KOPT-K1 (cell line): ENCODE data around the gene KIR2DL3.
"Not testable (repeated sequence)": the region's sequence is repeated elsewhere in the genome, so short reads cannot be mapped to it uniquely, and the experiment has no call there.

Experiments used
- H3K27ac ChIP-seq: fragments of 200-600 bp; sonication (generic); 2 replicates; pipeline ENCODE4 v1.5.1; 2016; ENCODE audit warnings: antibody characterized with exemption, mild to moderate bottlenecking, low read depth, low read length; ENCODE audit not compliant: poor library complexity, severe bottlenecking
- H3K36me3 ChIP-seq: fragments of 200-600 bp; sonication (generic); 2 replicates; pipeline ENCODE4 v1.5.1; 2017; ENCODE audit warnings: antibody characterized with exemption, mild to moderate bottlenecking, low read length, moderate library complexity; ENCODE audit not compliant: insufficient read depth
- H3K9me3 ChIP-seq: fragments of 200-600 bp; sonication (generic); 2 replicates; pipeline ENCODE4 v1.5.1; 2017; ENCODE audit warnings: antibody characterized with exemption, low read length, mild to moderate bottlenecking; ENCODE audit not compliant: insufficient read depth, poor library complexity, severe bottlenecking

The KIR2DL3 gene

GRCh38 chr19:54770511-54770910 is 32.2 kb downstream of the KIR2DL3 start:
- H3K9me3 ChIP-seq, H3K36me3 ChIP-seq, H3K27ac ChIP-seq: not testable (repeated sequence)

- H3K36me3 ChIP-seq, H3K9me3 ChIP-seq, H3K27ac ChIP-seq: not testable (repeated sequence)
Measured at GRCh38 chr19:54771018-54771960, 33.0 kb downstream of the KIR2DL3 start.

GRCh38 chr19:54772666-54773065 is 34.4 kb downstream of the KIR2DL3 start:
- H3K9me3 ChIP-seq, H3K36me3 ChIP-seq, H3K27ac ChIP-seq: not testable (repeated sequence)

GRCh38 chr19:54775095-54775815 is 36.9 kb downstream of the KIR2DL3 start:
- not testable (repeated sequence) for H3K36me3 ChIP-seq, H3K27ac ChIP-seq, H3K9me3 ChIP-seq

GRCh38 chr19:54775830-54776229 is 37.5 kb downstream of the KIR2DL3 start:
- H3K36me3 ChIP-seq, H3K27ac ChIP-seq, H3K9me3 ChIP-seq: not testable (repeated sequence)

- not testable (repeated sequence) for H3K9me3 ChIP-seq, H3K36me3 ChIP-seq, H3K27ac ChIP-seq
Measured at GRCh38 chr19:54777851-54778250, 39.5 kb downstream of the KIR2DL3 start.

- not testable (repeated sequence) for H3K27ac ChIP-seq, H3K36me3 ChIP-seq, H3K9me3 ChIP-seq
Measured at GRCh38 chr19:54778896-54779295, 40.6 kb downstream of the KIR2DL3 start.

GRCh38 chr19:54782916-54783315 is 44.6 kb downstream of the KIR2DL3 start:
- not testable (repeated sequence) for H3K36me3 ChIP-seq, H3K27ac ChIP-seq, H3K9me3 ChIP-seq

GRCh38 chr19:54786091-54786723 is 47.9 kb downstream of the KIR2DL3 start:
- H3K9me3 ChIP-seq, H3K36me3 ChIP-seq, H3K27ac ChIP-seq: not testable (repeated sequence)

GRCh38 chr19:54788154-54788553 is 49.8 kb downstream of the KIR2DL3 start:
- not testable (repeated sequence) for H3K9me3 ChIP-seq, H3K36me3 ChIP-seq, H3K27ac ChIP-seq

- no peaks in the 10 kb centered on the region for H3K36me3 ChIP-seq
- no peak overlapping the region for H3K27ac ChIP-seq
- no peaks in the 10 kb centered on the region for H3K9me3 ChIP-seq
Measured at GRCh38 chr19:54790711-54791110, 52.4 kb downstream of the KIR2DL3 start.

GRCh38 chr19:54791476-54791875 is 53.2 kb downstream of the KIR2DL3 start:
- no peaks in the 10 kb centered on the region for H3K9me3 ChIP-seq

GRCh38 chr19:54792814-54793213 is 54.5 kb downstream of the KIR2DL3 start:
- Histone ChIP-seq H3K27ac (no peak overlapping the region), H3K36me3 (no peaks in the 10 kb centered on the region), H3K9me3 (no peaks in the 10 kb centered on the region)

More at GRCh38 chr19:54791476-54791875, 53.2 kb downstream of the KIR2DL3 start:
- Histone ChIP-seq H3K27ac (no peak overlapping the region), H3K36me3 (no peaks in the 10 kb centered on the region)

GRCh38 chr19:54795758-54796157 is 57.4 kb downstream of the KIR2DL3 start:
- no peaks in the 10 kb centered on the region for H3K9me3 ChIP-seq

More at GRCh38 chr19:54795758-54796157, 57.4 kb downstream of the KIR2DL3 start:
- Histone ChIP-seq H3K36me3 (no peaks in the 10 kb centered on the region), H3K27ac (no peak overlapping the region)
